ENCODE data around the gene GTPBP1.

GTPBP1 gene

GRCh38 chr22:38742176-38742942, 36.6 kb downstream of the GTPBP1 start:
- no peak overlapping the region for H3K4me3 ChIP-seq (ENCODE audit: low read depth, low read length)
- ChIA-PET POLR2A (no interaction called here), CTCF (interaction anchor here (1.0 to 2.9 kb wide), 6 partner anchors 8 to 690 kb away, joined by 3 to 15 read pairs (median 4); no protein-coding TSS in a partner anchor)
- no peak for TF ChIP-seq CTCF (IDR thresholded peaks at IDR 0.05; ENCODE audit: insufficient read depth, low read length, missing control alignments)
- DNase-seq (ENCODE audit: low read depth, low spot score), result no peak

GRCh38 chr22:38744981-38745380, 39.2 kb downstream of the GTPBP1 start:
- no peak overlapping the region for H3K4me3 ChIP-seq (ENCODE audit: low read depth, low read length)
- POLR2A ChIA-PET, result no interaction called here
- no peak for TF ChIP-seq CTCF (IDR thresholded peaks at IDR 0.05; ENCODE audit: insufficient read depth, low read length, missing control alignments)
- no peak for DNase-seq (ENCODE audit: low read depth, low spot score)
- CTCF ChIA-PET, result interaction anchor here (1.3 to 3.8 kb wide), 2 partner anchors 12 to 27 kb away, joined by 3 to 26 read pairs; no protein-coding TSS in a partner anchor

GRCh38 chr22:38745676-38746460, 40.1 kb downstream of the GTPBP1 start:
- CTCF ChIA-PET, result interaction anchor here (1.1 to 15.1 kb wide), 4 partner anchors 13 to 28 kb away, joined by 3 to 159 read pairs (median 15); no protein-coding TSS in a partner anchor
- no peak overlapping the region for H3K4me3 ChIP-seq (ENCODE audit: low read depth, low read length)
- TF ChIP-seq CTCF (IDR thresholded peaks at IDR 0.05; ENCODE audit: insufficient read depth, low read length, missing control alignments), result no peak
- POLR2A ChIA-PET, result no interaction called here
- DNase-seq (ENCODE audit: low read depth, low spot score), result no peak

GRCh38 chr22:38748487-38749136, 42.9 kb downstream of the GTPBP1 start:
- TF ChIP-seq CTCF (IDR thresholded peaks at IDR 0.05; ENCODE audit: insufficient read depth, low read length, missing control alignments), result no peak
- CTCF ChIA-PET, result interaction anchor here (1.1 to 15.1 kb wide), 4 partner anchors 16 to 121 kb away, joined by 3 to 159 read pairs (median 17); no protein-coding TSS in a partner anchor
- POLR2A ChIA-PET, result no interaction called here
- H3K4me3 ChIP-seq (ENCODE audit: low read depth, low read length), result no peak overlapping the region
- no peak for DNase-seq (ENCODE audit: low read depth, low spot score)

GRCh38 chr22:38750104-38750503, 44.4 kb downstream of the GTPBP1 start:
- ChIA-PET CTCF (interaction anchor here (1.0 to 15.1 kb wide), 5 partner anchors 16 to 25 kb away, joined by 3 to 159 read pairs (median 5); no protein-coding TSS in a partner anchor), POLR2A (no interaction called here)
- DNase-seq (ENCODE audit: low read depth, low spot score), result no peak
- no peak overlapping the region for H3K4me3 ChIP-seq (ENCODE audit: low read depth, low read length)
- TF ChIP-seq CTCF (IDR thresholded peaks at IDR 0.05; ENCODE audit: insufficient read depth, low read length, missing control alignments), result no peak

Measured in AG04449 (cell line).